ENCODE measurements around the gene FAF2.

- TF ChIP-seq CTCF (IDR thresholded peaks at IDR 0.05; ENCODE audit: extremely low read depth in 1 of 2, insufficient read depth in 1 of 2, low read depth in 1 of 2, low read length in 2 of 2) (no peak), POLR2AphosphoS5 (IDR thresholded peaks at IDR 0.05; ENCODE audit: insufficient read depth, low read depth, low read length) (no peak), EZH2 (IDR thresholded peaks at IDR 0.05; ENCODE audit: borderline replicate concordance, low read depth, low read length, severe bottlenecking) (no peak)
These were observed 87.0 kb downstream of the FAF2 start for GRCh38 chr5:176535101-176535663.

All from endothelial cell of umbilical vein (primary cell).